ENCODE results near the gene ERBB4.
"Not testable (repeated sequence)": the region's sequence is repeated elsewhere in the genome, so short reads cannot be mapped to it uniquely, and the experiment has no call there.

ERBB4 gene

DNA sequence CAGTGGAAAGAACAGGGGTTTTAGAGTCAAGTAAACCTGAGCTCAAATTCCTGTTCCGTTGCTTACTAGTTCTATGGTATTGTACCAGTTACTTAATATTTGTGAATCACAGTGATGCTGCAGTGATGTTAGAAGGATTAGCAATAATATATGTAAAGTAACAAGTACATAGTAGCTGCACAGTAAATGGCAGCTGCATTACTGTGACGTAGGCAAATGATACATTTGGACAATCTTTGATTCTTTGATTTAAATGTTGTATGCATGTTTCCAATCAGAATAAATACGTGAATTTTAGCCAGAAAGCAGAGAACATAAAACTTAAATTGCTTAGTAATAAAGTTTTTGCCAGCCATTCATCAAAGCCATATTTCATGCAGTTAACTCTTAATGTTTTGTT, 243.0 kb downstream of the ERBB4 start:
- no peak for DNase-seq (ENCODE audit: low spot score)

DNA sequence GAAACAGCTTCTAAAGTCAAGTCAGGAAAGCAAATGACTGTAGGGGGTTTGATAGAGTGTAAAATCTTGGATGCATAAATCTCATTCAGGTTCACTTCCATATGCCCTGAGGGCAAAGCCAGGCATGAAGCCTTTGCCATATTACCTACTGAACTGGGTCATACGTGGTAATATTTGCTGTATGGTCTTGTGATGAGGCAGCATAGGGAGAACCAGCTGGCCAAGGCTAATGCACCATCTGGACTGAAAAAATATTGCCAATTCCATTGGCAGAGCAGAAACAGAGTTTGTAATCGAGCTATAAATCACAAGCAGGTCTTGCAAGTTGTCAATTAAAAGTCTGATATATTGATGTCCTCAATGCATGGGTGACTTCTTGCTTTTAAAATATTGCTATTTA, 243.8 kb downstream of the ERBB4 start:
- no peak for DNase-seq (ENCODE audit: low spot score)

DNA sequence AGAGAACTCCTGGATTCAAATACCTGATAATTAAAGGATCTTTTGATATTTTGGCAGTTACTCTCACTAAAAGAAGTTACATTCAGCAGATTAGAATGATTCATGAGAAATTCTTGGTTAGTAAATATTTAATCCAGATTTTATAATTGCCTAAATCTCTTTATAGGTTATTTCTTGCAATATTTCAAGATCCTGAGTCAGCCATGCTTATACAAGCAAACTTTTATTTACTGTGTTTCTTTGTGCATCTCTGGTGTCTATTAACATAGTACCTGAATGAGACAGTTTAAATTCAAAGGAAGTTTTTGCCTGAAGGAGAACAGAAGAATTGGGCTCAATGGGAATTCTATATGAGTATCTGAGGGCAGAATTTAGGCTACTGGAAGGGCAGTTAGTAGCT, 249.3 kb downstream of the ERBB4 start:
- no peak for DNase-seq (ENCODE audit: low spot score)

DNA sequence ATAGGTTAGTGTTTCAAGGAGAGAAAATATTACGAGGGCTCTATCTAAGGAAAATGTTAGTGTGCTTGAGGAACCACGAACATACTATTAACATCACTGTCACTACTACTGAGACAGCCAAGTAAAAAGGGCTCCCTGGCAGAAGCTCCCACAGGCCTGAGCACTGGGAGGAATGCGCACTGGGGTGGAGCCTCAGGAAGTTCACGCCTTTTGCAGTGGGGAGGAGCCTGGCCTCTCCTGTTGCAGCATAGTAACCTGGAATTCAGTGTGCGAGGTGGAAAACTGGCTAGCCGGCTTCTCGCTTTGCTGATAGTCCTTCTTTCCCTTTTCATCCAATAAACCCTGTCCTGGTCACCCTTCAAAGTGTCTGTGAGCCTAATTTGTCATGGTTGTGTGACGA, 250.3 kb downstream of the ERBB4 start:
- no peak for DNase-seq (ENCODE audit: low spot score)

DNA sequence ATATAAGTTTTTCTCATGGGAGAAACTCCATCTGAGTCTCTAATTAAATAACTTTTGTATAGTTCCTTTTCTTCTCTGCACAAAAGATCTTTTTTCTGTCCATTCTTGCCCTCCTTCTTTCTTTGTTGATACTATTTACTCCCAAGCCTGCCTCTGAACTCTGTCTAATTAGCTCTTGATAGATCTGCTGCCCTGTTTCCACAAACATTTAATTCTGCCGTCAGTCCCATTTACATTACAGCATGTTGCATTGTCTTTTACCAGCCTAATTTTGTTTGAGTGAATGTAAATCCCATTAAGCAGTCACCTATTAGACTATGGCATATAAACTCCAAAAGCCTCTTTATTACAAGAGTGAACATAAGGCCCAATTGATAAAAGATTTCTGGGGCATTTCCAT, 254.4 kb downstream of the ERBB4 start:
- no peak for DNase-seq (ENCODE audit: low spot score)

DNA sequence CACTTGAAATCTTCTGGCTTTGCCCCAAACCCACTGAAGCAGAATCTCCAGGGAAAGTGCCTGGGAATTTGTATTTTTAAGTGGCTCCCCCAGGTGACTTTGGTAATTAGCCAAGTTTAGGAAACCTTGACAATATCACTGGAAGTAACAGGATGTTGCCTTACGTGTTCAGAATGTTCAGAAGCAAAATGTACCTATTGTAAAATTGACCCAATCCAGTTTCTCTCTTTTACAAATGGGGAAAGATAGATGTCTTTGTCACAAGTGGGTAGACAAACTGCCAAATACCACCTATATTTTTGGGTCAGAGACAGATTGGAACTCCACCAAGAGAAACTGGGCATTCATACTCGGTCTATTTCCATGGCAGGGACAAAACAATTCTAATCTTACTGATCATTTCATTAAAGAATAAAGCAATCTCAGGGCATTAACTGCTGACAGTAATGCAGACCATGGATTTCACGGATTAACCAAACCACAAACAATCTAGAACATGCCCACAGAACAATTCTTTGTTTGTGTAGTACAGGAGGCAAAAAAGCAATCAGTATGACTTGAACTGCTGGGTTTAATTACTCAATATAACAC, 255.8 kb downstream of the ERBB4 start:
- DNase-seq (ENCODE audit: low spot score), result no peak

DNA sequence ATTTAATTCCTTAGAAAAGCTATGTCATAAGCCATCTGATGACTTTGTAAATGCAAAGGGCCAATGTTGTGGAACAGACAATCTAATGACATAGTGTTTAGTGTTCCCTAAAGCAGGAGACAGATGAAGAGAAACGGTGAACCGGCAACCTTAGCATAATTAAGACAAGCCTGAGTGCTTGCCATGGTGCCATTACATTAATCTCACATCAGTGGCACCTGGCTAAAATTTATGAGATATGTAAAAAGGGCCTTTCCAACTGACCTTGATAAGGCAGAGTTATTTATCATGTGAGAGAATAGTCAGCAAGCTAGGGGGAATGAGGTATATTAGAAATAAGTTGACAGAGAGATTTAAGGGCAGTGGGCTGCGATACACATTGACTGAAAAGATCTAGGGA, 261.8 kb downstream of the ERBB4 start:
- no peak for DNase-seq (ENCODE audit: low spot score)

DNA sequence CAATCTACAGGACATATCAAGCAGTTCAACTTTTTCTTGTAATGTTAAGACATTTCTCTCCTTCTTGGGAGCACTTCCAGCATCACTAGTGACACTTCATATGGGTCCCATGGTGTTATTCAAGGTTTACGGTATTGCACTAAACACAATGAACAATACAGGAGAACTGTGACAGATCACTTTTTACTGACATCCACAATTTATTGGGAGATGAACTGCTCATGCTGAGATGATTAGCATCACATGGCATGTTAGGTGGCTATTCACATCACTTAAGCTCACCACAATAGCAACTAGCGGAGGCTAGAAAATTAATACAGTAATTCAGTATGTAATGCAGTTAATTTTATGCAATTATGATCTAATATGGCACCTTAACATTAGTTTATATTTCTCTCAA, 264.4 kb downstream of the ERBB4 start:
- no peak for DNase-seq (ENCODE audit: low spot score)

DNA sequence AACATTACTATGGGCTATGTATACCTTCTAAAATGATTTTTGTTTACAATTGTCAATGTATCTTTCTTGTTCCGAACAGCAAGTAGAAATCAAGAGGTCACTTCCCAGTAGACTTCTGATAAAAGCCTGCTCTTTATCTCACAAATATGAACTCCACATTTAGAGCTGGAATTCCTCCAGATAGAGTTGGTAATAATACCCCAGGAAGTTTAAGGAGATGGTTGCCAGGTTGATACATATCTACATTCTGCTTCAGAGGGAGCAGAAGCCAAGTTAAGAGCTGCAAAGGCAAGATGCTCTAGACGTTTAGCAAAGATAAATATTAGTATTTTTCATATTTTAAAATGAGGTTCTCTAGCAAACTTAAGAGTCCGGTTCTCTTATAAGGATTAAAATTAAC, 267.0 kb downstream of the ERBB4 start:
- DNase-seq (ENCODE audit: low spot score), result no peak

DNA sequence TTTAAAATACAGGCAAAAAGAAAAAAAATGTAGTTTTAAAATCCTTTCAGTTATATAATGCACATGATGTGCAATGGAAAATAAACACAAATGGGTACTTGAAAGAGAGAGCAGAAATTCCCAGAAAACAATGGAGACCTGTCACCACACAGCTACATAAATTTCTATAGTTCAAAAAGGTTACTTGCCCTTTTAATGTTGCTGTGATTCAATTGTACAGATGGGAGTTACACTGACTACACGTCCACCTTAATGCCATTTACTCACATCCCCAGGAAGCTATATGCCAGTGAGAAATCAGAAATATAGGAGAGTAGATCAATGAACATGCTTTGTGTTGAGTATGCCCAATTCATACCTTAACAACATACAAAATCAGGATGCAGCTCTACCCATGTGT, 269.6 kb downstream of the ERBB4 start:
- DNase-seq (ENCODE audit: low spot score), result no peak

DNA sequence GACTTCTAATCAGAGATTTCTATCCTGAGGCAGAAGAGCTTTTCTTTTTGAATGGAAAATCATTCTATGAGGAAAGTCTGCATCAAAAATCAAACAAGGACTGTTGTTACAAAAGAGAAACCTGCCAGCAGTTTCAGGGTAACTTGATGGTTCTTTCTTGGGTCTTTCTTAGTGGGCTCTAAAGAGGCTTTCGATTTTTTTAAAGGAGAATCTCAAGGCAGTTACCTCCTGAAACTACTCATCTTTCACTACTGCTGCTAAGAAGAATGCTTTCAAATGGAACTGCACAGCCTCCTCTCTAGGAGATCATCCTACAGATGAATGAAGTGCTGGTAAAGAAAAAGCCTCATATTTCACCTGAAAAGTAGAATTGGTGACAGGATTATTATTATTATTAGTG, 272.3 kb downstream of the ERBB4 start:
- DNase-seq (ENCODE audit: low spot score), result no peak

DNA sequence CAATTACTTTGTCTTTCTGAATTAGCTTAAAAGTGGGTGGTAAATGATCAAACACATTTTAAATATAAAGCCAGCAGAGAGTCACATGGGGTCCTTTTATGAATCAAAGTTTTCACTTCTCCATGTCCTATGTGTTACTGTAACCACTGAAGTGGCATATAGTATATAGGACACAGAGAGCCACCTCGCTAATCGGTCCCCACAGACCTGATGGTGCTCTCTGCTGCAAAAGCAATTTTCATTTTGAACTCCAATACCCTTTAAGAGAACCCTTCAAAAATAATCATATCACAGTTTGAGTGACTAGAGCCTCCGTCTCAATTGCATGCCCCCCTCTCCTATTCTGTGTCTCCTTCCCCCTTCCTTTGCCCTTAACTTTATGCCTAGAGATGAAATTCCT, 272.8 kb downstream of the ERBB4 start:
- no peak for DNase-seq (ENCODE audit: low spot score)

DNA sequence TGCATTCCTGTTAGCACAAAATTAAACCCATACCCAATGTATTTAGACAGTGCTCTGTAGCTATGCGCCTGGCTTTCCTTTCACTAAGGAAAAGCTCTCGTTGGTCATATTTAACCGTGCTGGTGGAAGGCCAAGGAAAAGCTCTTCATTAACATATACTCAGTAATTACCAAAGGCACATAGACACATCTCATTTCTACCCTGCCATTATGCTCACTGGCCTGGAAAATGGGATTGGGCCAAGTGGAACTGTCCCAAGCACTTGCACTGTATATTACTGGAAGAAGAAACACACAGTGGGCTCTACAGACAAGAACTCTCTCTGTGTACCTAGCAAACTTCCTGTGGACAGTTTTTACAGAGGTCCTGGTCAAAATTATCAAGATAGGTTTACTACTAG, 274.4 kb downstream of the ERBB4 start:
- no peak for DNase-seq (ENCODE audit: low spot score)

DNA sequence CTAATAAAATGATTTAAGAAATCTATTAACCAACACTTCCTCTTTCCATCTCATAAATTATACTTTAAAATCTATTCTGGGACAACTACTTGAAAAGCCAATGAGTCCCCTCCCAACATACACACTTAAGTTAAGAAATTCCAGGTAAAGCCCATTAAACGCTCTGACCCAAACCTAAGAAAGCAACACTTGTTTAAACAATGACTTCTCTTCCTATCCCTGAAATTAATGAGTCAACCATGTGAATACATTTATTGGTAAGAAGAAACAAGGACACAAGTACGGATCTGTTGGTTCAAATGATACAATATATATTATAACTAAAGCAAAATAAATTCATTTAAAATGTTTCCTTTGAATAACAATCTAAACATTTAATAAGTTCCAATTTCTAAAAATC, 279.4 kb downstream of the ERBB4 start:
- DNase-seq (ENCODE audit: low spot score), result no peak

DNA sequence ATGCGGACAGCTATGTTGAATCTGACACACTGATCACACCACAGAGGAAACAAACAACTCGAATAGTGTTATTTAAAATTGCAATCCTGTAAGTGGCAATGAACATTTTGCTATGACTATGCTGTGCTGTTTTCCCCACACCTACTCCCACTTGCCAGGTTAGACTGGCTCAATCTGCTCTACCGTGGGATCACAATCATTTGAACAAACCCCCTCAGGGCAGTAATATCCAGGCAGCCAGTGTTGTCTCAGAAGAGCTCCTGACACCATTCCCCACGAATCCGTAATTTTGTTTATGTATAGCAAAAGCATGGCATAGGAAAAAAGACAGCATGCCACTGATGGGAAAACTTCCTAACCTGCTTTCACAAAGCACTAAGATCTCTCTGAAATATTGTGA, 284.3 kb downstream of the ERBB4 start:
- no peak for DNase-seq (ENCODE audit: low spot score)

DNA sequence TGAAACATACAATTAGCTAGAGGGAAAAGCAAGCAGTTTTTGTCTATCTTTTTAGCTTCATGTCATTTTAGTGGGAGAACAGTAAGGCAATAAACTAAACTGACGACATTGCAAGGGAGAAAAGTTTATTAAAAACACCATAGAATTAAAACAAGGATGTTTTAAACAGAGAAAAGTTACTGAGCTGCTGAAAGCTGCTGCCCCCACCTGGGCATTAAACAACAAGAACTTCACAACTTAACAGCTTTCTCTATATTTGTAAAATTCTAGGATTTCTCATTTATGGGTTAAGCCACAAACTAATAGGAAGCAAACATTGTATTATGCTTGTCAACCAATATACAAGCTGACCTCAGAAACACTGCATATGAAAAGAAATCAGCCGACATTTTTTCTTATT, 289.2 kb downstream of the ERBB4 start:
- DNase-seq (ENCODE audit: low spot score), result no peak

DNA sequence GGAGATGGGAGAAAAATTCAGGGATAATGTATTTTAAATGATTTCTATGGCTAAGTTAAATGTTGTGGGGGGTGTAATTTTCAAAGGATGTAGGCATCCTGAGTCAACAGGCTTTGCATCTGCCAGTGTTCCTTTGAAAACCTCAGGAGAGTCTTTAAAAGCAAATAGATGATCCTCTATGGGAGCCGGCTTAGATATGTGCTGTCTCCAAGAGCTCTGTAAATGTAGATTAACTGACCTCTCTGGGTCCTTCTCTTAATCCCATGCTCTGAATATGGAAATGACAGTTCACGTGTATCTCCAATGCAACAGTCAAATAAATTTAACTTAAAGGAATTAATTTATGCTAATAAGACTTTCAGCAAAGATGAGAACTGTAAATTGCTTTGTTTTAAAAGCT, 292.7 kb downstream of the ERBB4 start:
- no peak for DNase-seq (ENCODE audit: low spot score)

DNA sequence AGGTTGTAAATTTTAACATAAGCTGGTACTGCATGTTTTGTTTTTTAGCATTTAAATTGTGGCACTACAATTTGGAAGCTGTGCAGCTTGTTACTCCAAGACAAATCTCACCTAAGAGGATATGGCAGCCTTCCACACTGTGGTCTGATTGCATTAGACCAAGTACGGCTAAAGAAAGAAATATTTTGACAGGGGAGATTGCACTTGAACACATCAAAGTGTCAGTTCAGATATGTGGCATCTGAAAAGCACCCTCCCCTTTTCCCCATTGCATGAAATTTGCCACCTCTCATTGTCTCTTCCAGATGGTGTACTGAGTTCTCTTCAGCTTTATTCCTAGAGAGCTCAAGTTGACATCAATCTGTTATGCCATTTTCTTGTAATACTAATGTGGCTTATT, 295.9 kb downstream of the ERBB4 start:
- no peak for DNase-seq (ENCODE audit: low spot score)

DNA sequence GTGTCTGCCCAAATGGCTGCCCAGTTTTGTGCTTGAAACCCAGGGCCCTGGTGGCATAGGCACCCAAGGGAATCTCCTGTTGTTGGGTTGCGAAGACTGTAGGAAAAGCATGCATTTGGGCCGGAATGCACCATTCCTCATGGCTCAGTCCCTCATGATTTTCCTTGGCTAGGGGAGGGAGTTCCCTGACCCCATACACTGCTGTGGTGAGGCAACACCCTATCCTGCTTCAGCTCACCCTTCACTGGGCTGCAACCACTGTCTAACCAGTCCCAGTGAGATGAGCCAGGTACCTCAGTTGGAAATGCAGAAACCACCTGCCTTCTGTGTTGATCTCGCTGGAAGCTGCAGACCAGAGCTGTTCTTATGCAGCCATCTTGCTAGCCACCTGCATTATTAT, 300.4 kb downstream of the ERBB4 start:
- not testable (repeated sequence) for DNase-seq (ENCODE audit: low spot score)

DNA sequence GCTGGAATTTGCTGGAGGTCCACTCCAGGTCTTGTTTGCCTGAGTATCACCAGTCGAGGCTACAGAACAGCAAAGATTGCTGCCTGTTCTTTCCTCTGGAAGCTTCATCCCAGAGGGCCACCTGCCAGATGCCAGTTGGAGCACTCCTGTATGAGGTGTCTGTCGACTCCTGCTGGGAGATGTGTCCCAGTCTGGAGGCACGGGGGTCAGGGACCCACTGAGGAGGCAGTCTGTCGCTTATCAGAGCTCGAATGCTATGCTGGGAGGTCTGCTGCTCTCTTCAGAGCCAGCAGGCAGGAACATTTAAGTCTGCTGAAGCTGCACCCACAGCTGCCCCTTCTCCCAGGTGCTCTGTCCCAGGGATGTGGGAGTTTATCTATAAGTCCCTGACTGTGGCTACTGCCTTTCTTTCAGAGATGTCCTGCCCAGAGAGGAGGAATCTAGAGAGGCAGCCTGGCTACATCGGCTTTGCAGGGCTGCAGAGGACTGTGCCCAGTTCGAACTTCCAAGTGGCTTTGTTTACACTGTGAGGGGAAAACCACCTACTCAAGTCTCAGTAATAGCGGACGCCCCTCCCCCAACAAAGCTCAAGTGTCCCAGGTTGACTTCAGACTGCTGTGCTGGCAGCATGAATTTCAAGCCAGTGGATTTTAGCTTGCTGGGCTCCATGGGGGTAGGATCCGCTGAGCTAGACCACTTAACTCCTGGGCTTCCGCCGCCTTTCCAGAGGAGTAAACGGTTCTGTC, 301.1 kb downstream of the ERBB4 start:
- DNase-seq (ENCODE audit: low spot score), result no peak

DNA sequence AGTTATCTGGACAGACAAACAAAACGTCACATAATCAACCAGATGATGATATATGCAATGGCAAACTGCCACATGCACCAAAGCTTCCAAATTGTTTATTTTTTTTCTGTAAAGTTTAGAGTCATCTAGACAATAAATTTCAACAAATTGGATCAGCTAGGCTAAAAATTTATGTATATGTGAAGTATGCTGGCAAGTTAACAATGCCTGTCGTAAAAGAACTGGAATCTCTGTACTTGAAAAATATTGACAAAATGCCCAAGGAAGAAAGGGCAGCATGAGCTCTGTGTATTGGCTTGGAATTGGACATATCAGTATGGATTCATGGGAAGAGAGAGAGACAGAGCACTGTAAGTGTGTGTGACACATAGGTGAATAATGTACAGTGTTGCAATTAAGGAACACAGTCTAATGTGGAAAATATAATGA, 309.8 kb downstream of the ERBB4 start:
- no peak for DNase-seq (ENCODE audit: low spot score)

DNA sequence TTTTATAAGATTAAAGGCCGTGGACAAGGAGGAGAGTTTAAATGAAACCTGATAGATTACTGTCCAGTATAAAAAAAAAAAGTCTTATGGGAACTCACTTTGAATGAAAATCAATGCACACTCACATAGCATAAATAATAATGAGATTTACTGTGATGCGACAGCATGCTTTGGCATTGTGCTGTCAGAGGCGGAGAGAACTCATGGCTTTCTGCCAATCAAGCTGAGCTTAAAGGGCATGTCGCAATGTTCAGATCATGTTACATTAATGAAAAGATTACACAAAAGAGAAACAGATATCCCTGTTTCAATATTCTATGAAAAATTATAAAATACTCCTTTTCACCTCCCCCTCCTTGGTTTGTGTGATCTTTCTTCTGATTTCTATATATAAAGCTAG, 310.8 kb downstream of the ERBB4 start:
- no peak for DNase-seq (ENCODE audit: low spot score)

DNA sequence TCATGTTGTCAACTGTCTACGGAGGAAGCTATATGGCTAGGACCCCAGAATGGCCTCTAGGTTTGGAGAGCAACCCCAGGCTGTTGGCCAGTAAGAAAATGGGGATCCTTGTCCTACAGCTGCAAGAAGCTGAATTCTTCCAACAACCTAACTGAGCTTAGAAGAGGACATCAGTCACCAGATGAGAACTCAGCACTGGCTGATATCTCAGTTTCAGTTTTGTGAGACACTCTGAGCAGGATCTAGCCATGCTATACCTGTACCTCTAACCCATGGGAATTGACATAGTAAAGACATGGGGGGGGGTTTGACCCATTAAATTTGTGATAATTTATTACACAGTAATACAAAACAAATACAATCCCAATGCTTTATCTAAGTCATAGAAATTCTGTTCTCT, 312.5 kb downstream of the ERBB4 start:
- no peak for DNase-seq (ENCODE audit: low spot score)

DNA sequence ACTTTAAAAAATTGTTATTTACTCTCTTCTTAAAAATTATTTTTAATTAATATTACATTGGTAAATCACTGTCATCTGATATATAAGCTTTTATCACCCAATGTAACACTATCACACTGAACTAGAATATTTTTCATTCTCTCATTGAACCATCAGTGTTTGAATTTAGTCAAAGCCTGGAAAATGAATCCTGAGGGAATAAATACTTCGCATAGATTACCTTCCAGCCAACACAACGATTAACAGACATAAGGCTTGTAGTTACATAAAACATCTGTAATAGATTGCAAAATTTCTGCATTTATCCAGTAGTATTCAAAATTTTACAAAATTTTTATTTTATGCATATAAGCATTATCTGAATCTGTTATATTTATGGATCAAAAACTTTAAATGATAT, 314.9 kb downstream of the ERBB4 start:
- no peak for DNase-seq (ENCODE audit: low spot score)
